T1000 (cell line): ENCODE results near the gene PDXDC1.
"Not testable (repeated sequence)": the region's sequence is repeated elsewhere in the genome, so short reads cannot be mapped to it uniquely, and the experiment has no call there.

Experiments
- DNase-seq: peaks from one replicate; lab custom pipeline; 2025; ENCODE audit warnings: mixed read lengths; lab: John Stamatoyannopoulos, UW

Gene PDXDC1

DNA sequence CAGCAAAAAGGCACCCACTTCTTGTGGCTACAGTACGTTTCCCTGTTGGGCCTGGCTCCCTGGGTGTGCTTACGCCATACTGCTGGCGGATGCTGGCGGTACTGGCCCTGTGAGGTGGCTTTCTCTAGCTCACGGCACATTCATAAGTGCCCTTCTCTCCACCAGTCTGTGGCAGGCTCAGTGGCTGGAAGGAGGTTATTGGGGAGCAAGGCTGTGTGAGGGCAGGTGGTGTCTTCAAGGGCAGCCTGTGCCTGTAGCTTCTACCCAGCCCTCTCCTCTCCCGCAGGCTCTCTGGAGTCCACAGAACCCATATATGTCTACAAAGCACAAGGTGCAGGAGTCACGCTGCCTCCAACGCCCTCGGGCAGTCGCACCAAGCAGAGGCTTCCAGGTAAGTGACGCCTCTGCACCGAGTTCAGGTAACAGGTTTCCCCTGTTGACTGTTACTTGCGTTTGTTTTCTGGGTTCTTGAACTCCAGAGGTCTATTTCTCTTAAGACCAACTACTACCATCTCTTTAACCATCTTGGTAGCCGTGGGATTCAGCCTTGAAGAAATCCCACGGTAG, 60.4 kb downstream of the PDXDC1 start:
- no peak for DNase-seq

- no peak for DNase-seq
Observed at GRCh38 chr16:15037003-15037402, 62.2 kb downstream of the PDXDC1 start.

- no peak for DNase-seq
Observed at GRCh38 chr16:15037745-15038144, 62.9 kb downstream of the PDXDC1 start.

DNA sequence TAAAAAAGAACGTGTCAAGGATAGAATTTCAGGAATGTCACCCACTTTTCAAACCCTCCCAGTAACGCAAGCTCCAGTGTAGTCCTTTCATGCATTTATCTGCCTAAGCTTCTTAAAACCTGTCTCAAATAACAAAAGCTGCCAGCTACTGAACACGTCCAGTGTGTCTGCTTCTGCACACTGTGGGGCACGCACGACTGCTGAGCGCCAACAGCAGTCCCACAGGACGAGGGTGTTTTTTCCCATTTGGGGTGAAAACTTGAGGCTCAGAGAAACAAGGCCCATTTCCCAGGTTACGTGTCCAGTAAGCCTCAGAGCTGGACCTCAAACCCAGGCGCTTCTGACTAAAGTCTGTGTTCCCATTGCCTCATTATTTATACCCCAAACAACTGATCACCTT, 63.9 kb downstream of the PDXDC1 start:
- DNase-seq = no peak

- no peak for DNase-seq
Observed at GRCh38 chr16:15041271-15042004, 66.6 kb downstream of the PDXDC1 start.

- no peak for DNase-seq
Observed at GRCh38 chr16:15043344-15043743, 68.5 kb downstream of the PDXDC1 start.

DNA sequence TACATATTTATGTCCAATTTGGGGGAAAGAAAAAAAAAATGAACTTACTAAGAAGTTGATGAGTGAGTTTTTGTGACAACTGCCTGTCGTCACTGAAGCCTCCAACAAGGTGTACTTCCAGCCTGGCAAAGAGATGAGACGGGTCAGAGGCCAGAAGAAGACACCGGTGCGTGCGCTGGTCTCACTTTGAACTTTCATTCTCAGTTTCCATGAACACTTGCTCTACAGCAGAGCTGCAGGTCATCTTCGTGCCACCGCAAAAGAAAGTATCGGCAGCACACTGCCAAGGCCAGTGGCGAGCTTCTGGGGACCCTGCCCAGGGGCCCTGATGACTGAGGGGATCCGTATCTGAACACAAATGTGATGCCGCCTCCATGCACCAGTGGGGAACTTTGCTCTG, 69.5 kb downstream of the PDXDC1 start:
- no peak for DNase-seq

DNA sequence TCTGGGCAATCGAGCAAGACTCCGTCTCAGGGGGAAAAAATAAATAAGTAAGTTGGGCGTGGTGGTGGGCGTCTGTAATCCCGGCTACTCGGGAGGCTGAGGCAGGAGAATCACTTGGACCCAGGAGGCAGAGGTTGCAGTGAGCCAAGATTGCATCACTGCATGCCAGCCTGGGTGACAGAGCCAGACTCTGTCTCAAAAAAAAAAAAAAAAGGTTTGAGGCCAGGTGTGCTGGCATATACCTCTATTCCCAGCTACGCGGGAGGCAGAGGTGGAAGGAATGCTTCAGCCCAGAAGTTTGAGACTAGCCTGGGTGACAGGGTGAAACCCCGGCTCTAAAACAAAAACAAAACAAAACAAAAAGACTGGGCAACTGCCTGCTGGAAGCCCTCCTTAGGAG, 70.4 kb downstream of the PDXDC1 start:
- DNase-seq = not testable (repeated sequence)

GRCh38 chr16:15046692-15047376, 72.0 kb downstream of the PDXDC1 start:
- no peak for DNase-seq

DNA sequence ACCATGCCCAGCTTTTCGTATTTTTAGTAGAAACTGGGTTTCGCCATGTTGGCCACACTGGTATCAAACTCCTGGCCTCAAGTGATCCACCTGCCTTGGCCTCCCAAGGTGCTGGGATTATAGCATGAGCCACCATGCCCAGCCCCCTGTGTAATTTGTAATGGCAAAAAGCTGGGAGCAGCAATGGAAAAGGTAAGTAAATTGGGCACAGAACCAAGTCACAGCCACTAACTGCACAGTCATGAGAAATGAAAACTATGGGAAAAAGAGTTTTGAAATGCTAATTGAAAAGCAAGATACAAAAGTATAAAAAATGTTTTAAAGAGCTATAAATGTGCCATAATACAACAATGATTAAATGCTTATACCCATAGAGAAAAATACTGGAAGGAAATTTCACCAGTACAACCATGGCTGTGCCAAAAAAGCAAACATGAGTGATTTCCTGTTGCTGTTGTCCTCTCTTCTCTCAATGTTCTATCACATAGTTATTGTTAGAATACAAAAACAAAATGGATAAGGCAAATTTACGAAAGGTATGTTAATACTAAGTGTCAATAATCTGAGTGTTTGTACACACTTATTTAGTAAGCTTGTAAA, 74.9 kb downstream of the PDXDC1 start:
- no peak for DNase-seq

DNA sequence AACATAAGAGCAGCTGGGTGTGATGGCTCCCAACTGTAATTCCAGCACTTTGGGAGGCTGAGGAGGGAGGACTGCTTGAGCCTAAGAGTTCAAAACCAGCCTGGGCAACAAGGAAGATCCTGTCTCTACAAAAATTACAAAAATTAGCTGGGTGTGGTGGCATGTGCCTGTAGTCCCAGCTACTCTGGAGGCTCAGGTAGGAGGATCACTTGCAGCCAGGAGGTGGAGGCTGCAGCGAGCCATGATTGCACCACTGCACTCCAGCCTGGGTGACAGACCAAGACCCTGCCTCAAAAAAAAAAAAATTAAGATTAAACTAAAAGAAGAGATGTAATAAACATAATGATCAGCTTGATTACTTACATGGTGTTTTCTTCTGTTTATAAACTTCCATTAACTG, 75.6 kb downstream of the PDXDC1 start:
- not testable (repeated sequence) for DNase-seq

DNA sequence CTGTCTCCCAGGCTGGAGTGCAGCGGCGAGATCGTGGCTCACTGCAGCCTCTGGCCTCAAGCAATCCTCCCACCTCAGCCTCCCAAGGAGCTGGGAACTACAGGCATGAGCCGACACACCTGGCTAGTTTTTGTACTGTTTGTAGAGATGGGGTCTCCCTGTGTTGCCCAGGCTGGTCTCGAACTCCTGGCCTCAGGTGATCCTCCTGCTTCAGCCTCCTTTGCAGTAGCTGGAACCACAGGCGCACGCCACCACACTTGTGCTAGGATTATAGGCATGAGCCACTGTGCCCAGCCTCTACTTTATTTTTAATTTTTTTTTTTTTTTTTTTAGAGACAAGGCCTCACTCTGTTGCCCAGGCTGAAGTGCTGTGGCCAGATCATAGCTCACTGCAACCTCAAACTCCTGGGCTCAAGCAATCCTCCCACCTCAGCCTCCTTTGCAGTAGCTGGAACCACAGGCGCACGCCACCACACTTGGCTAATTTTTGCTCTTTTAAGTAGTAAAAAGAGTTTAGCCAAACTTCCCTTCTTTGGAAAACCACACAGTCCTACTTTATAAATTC, 76.6 kb downstream of the PDXDC1 start:
- DNase-seq = no peak

DNA sequence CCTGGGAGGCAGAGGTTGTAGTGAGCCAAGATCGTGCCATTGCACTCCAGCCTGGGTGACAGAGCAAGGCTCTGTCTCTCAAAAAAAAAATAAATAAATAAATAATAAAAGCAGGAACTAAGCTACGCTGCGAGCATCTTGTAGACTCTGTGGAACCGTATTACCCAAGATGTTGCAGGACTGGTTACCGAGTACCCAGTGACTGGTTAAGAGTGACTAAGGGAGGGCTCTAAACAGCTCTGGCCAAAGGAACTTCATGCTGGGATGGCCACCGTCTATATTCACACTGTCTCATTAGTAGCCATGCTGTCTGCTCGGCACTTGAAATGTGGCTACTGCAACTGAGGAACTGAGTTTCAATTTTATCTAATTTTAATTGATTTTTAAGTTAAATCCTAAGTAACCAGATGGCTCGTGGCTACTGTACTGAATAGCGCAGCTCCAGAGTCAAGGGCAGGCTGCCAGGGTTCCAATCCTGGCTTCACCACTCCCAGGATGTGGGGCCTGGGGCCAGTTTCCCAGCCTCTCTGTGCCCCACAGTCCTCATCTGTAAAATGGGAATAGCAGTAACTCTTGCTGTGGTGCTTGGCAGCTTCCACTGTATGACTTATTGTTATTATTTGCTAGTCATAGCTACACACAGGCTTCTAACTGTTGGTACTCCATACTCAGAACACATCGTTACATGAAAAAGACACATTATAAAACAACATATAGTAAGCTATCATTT, 78.1 kb downstream of the PDXDC1 start:
- no peak for DNase-seq

DNA sequence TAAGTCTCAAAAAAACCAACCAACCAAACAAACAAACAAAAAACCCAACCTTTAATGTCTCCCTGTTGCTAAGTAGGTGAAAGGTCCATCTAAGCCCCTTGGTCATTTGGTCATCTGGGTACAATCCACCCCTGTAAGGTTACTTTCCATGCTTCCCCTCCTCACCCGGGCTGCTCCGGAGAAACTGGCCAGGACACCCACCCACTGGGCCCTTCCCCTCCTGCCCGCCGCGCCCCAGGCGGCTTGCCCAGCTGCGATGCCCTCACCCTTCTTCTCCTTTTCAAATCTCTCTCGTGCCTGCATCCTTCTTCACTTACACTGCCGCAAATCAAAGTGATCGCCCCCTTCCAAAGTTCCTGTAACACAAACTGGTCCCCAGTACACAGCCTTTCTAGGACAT, 79.1 kb downstream of the PDXDC1 start:
- no peak for DNase-seq

DNA sequence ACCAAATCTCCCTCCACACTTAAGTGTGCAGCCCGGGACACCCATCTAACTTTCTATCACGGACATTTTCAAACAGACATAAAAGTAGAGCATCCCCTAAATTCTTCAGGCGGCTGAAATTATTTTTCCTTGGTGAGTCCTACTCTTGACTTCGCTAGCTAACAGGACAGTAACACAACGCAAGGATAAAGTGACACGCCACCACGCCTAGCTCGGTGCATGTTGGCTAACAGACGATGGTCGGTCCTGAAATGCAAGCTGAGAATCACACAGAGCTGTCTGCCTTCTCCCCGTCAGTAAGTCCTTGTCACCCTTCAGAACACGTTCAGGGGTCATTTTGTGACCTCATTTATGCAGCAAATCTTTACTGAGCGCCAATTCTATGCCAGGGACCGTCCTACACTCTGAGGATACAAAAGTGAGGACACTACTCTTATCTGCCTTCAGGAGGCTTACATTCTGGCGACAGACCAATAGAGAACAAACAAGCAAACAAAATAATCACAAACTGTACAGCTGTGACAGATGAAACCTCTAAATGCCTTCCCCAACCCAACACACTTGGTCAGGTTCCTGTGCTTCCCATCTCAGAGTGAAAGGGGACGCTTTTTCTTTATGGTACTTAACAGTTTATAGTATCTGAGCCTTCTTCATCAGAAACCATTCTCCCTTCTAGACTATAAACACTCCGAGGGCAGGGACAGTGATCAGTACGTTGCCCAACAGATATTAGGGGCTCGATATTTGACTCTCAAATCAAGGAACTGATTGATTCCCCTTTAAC, 79.7 kb downstream of the PDXDC1 start:
- DNase-seq = no peak

GRCh38 chr16:15055141-15056053, 80.6 kb downstream of the PDXDC1 start:
- no peak for DNase-seq

DNA sequence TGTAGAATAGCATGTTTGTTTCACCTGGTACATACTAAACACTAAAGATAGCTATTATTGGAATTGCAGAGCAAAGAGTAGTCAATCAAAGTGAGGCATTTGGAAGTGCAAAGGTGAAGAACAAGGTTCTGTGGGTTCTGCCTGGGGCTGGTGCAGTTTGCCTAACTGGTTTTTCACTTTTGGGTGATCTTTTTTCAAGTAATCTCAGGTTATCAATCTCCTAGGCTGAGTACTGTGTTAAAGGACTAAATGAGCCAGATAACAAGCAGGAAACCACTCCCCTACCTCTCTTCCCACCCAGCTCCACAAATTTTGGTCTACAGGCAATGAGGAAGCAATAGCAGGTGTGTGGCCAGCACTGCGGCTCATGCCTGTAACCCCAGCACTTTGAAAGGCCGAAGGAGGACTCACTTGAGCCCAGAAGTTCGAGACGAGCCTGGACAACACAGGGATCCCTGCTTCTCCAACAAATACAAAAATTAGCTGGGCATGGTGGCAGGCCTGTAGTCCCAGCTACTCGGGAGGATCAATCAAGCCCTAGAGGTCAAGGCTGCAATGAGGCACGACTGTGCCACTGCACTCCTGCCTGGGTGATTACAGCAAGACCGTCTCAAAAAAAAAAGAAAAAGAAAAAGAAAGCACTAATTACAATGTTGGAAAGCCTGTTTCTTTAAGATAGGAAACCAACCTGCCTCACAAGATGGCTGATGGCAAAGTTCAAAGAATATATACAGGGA, 83.0 kb downstream of the PDXDC1 start:
- no peak for DNase-seq

DNA sequence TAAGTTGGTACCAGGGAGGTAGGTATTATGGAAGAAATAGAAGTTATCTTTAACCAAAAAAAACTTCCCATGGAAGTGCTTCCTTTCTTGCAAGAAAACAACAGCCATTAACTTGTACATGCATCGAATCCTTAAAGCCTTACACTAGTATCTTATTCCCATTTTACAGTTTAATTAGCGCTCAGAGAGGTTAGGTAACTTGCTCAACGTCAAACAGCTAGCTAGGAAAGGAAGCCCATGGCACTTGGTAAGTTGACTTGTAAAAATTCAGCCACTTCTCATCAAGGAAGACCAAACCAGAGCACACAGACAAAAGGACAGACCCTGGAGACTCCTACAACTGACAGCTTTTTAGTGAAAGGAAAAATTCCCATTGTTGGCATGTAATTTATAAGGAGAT, 84.5 kb downstream of the PDXDC1 start:
- DNase-seq = no peak

- not testable (repeated sequence) for DNase-seq
Observed at GRCh38 chr16:15062085-15062810, 87.4 kb downstream of the PDXDC1 start.
